Fibroblast of skin of abdomen (primary cell): Measurements from ENCODE around the gene DPM2.
A peak's percentile ranks its signal among the peaks of the same experiment; 100 is the strongest.

Experiments used
- DNase-seq: peaks from one replicate; pipeline ENCODE4 v3.0.0-alpha.2; 2013

Gene DPM2

GRCh38 chr9:127955294-127956015, 17.8 kb upstream of the DPM2 start:
- no peak for DNase-seq

- DNase-seq = no peak
Observed at GRCh38 chr9:127954831-127955293, 17.2 kb upstream of the DPM2 start.

DNA sequence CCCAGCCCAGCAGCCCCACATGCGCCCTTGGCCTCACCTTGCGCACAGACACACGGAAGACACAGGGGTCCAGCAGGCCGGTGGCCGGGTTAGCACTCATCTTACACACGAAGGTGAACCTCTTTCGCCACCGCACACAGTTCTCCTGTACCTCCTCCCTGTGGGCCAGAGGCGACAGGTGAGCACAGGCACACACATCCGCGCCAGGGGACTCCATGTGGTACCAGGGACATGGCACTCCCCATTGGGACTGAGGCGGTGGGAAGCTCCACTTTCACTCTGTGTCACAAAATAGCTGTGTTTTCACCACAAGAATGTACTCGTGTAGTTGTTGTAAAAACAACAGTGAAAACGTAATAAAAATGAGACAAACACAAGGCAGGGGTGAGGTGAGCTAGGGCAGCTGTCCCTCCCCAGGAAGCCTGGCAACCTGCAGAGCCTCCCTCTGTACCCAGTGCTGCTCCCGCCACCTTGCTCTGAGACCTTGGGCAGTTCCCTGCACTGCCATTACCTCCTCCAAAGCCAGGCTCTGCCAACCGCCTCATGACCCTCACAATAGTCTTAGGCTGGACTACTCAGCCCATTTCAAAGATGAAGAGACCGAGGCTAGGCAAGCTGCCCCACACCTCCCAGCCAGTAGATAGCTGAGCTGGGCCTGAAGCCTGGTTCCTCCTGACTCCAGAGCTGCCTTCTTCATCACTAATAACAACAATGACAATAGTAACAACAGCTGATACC, 16.3 kb upstream of the DPM2 start:
- DNase-seq = no peak

DNA sequence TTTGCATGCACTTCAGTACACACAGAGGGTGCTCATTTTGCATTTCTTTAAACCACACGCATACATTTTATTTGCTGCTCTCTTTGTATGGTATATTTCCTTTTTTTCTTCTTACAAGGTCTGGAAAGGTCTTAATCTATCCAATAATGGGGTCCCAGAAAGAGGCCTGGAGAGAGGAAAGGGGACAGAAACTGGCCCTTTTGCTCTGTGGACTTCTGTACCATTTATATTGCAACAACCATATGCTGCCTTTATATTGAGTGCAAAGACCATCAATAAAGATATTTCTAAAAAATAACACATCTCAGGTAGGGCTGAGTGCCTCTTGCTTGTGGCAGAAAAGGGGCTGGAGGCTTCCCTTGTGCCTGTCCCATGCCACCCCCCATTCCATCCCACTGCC, 15.5 kb upstream of the DPM2 start:
- DNase-seq = no peak

GRCh38 chr9:127950513-127951289, 13.0 kb upstream of the DPM2 start:
- DNase-seq = no peak

DNA sequence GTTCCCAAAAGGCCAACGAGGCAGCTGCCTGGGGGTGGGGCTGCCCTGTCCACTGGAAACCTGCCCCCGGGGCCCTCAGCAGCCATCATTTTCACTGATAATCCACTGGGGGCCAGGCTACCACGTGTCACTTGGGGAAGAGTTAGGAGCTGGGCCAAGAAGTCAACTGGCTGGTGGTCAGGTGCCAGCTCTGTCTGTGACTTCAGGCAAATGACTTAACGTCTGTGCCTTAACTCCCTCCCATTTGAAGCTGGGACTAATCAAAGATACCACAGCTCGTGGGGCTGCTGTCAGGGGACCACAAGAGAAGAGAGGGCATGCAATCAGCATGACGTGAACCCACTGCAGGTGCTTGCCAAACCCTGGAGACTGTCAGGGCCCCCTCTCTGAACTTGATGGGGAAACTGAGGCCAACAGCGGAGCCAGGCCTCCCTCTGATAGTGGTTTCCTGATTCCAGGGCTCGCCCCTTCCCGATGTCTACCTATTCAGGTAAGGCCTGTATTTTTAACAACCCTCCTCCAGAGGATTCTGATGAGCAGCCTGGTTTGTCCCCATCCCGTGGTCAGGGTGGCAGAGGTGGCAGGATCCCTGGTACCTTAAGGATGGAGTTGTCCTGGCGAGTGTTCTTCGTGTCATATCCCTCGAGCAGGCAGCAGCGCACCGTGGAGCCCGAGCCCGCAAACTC, 12.3 kb upstream of the DPM2 start:
- no peak for DNase-seq

DNA sequence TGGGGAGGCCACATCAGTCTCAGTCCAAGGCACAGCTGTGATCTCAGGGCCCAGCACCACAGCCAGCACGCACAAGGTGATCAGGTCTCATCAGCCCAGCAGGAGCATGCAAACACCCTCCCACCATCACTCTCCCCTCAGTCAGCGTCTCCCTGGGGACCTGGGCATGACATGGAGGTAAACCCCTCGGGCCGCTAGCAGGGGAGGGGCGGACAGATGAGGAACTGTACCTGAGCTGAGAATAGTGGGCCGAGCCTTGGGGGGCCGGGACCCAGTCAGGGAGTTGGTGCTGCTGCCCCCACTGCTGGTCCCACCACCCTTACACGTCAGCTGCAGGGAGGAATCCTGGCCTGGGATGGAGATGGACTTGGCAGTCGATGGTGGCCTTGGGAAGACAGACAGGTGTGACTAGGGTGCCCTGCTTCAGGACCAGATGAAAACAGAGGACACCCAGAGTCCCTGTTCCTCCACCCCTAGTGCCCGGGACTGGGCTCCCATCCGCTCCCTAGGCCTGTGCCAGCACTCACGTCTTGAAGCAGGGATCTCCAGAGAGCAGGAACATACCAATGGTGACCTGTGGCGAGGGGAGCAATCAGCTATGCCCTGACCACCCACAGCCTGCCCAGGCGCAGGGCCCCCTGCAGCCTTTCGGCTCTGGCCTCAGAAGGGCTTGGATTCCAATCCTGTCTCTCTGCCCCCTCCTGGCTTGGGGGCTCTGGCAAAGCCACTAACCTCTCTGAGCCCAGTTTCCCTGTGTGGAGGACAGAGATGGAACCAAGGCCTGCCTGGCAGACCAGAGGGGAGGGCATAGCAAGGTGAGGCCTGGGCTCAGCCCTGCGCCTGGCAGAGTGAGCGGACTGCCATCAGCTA, 10.4 kb upstream of the DPM2 start:
- DNase-seq = no peak

GRCh38 chr9:127946728-127947127, 9.1 kb upstream of the DPM2 start:
- no peak for DNase-seq

GRCh38 chr9:127945942-127946341, 8.3 kb upstream of the DPM2 start:
- DNase-seq = no peak

DNA sequence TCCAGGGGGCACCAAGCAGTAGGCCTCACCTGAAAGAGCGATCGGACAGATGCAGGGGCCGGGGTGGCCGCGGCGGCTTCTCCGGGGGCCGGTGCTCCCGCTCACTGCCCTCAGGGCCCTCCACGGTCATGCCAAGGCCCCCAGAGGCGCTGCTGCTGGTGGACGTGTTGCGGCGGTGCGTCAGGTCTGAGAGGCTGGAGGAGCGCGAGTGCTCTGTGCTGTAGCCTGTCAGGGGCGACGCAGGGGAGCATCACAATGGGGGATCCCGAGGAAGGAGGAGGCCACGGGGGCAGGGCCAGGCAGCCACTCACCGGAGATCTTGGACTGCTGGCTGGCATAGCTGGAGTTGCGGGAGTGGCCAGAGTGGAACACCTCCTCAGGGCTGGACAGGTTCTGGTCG, 7.7 kb upstream of the DPM2 start:
- no peak for DNase-seq

- DNase-seq = no peak
Observed at GRCh38 chr9:127944586-127945218, 7.0 kb upstream of the DPM2 start.

- peak; percentile 71 for DNase-seq
Observed at GRCh38 chr9:127943731-127944144, 6.1 kb upstream of the DPM2 start.

DNA sequence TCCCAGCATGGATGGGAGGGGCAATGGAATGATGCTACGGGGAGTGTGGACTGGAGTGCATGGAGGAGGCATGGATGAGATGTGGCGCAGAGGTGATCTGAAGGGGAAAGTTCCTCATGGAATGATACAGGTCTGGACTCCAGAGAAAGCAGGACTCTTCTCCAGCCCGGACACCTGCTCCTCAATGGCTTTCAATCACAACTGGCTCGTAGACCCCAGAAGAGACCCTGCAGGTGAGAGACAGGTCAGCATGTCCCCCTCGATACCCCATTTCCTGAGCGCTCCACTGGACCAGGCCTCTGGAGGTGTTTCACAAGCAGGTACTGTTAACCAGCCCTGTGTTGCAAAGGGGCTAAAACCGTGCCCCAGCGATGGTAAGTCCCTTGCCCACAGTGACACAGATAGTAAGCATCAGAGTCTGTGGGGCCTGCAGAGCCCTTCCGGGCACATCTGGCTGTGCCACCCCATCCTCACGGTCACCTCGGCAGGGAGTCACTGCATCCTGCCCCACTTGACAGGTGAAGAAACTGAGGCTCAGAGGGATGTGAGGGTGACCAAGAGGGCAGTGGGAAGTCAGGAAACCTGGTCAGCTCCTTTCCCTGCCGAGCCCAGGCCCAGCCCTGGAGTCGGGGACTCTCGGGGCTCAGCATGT, 5.5 kb upstream of the DPM2 start:
- no peak for DNase-seq

DNA sequence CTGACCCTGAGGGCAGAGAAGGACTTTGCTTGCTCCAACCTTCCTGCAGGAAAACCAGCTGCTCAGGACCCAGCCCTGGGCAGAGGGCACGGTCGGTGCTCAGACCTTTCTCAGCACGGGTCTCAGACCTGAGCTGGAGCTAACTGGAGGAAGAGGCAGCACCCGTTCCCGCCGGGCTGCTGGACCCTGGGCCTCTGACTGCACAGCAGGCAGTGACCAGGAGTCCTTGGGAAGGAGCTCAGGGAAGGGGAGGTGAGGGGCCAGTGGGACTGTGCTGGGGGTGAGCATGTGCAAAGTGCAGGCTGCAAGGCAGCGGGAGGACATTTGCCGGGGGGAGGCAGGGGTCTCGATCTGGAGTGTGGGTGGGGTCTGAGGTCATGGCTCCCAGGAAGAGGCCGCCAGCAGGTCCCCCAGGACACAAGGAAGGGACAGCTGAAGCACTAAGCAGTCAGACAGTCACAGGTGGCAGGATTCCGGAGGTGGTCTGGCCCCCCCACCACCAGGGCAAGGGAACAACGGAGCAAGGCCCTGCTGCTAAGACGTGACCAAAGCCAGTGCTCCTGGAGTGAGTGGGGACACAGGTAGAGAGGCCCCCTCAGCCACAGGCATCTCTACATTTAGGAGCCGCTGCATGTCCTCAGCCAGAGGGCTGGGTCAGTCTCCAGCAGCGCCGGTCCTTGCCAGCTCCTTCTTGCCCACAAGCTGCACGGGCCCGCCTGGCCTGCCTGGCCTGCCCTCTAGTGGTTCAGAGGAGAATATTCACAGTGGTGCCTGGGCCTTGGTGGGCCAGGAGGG, 4.8 kb upstream of the DPM2 start:
- DNase-seq = peak; percentile 54

GRCh38 chr9:127941961-127942215, 4.2 kb upstream of the DPM2 start:
- DNase-seq = no peak

- no peak for DNase-seq
Observed at GRCh38 chr9:127941062-127941960, 3.7 kb upstream of the DPM2 start.

GRCh38 chr9:127940593-127940992, 2.9 kb upstream of the DPM2 start:
- DNase-seq = no peak

GRCh38 chr9:127938298-127938690, 640 bp upstream of the DPM2 start:
- DNase-seq = no peak

- no peak for DNase-seq
Observed at GRCh38 chr9:127937056-127937387, 632 bp downstream of the DPM2 start.
